T-helper 2 cell treated with Interferon-gamma antibody and Interleukin-4, amounts not matched to agents 5 μg/mL and 100 μg/mL, for 36 hours (primary cell): ENCODE data around the gene OIP5.

Source experiments
- DNase-seq: peaks from one replicate; pipeline ENCODE4 v3.0.0; 2021; ENCODE audit warnings: low spot score
- H3K27ac Mint-ChIP-seq: one replicate; pipeline ENCODE4 v1.8.0; 2021; ENCODE audit warnings: mild to moderate bottlenecking, mixed read lengths
- H3K27me3 Mint-ChIP-seq: one replicate; pipeline ENCODE4 v1.8.0; 2021; ENCODE audit warnings: low read depth, mixed read lengths
- H3K36me3 Mint-ChIP-seq: one replicate; pipeline ENCODE4 v1.8.0; 2021; ENCODE audit warnings: low read depth, mixed read lengths
- H3K4me1 Mint-ChIP-seq: one replicate; pipeline ENCODE4 v1.8.0; 2021; ENCODE audit warnings: low read depth, mixed read lengths
- H3K4me3 Mint-ChIP-seq: one replicate; pipeline ENCODE4 v1.8.0; 2022; ENCODE audit warnings: mild to moderate bottlenecking, moderate library complexity, mixed read lengths
- H3K9me3 Mint-ChIP-seq: one replicate; pipeline ENCODE4 v1.8.0; 2021; ENCODE audit warnings: mixed read lengths

Gene OIP5

GRCh38 chr15:41332194-41333025 is at the start of gene OIP5, which contains the start of gene NUSAP1:
OIP5 (minus strand) TSS chr15:41332591; CDS start chr15:41332561, 30 bp downstream.
NUSAP1 (plus strand) TSS chr15:41332881; CDS start chr15:41332958, 77 bp downstream.
- Mint-ChIP-seq H3K27me3 (no peaks in the 10 kb centered on the region), H3K4me3 (peak within 1 kb of the TSS; percentile 98), H3K9me3 (no peaks in the 10 kb centered on the region), H3K36me3 (peaks cover 50% of the 10 kb centered on the region), H3K27ac (peak within 1 kb of the TSS; percentile 97), H3K4me1 (peaks cover 33% of the 10 kb centered on the region)
- peak; percentile 99 for DNase-seq

GRCh38 chr15:41377978-41378377 is 45.6 kb upstream of the OIP5 start:
- H3K4me3 Mint-ChIP-seq: no peak overlapping the region
- H3K9me3 Mint-ChIP-seq: no peaks in the 10 kb centered on the region
- no peaks in the 10 kb centered on the region for H3K4me1 Mint-ChIP-seq
- H3K27ac Mint-ChIP-seq: no peak overlapping the region
- peaks cover 42% of the 10 kb centered on the region for H3K36me3 Mint-ChIP-seq
- no peaks in the 10 kb centered on the region for H3K27me3 Mint-ChIP-seq
- DNase-seq: no peak

GRCh38 chr15:41367418-41367817 is 35.0 kb upstream of the OIP5 start:
- peaks cover 58% of the 10 kb centered on the region for H3K36me3 Mint-ChIP-seq
- no peak for DNase-seq
- H3K4me3 Mint-ChIP-seq: no peak overlapping the region
- no peaks in the 10 kb centered on the region for H3K27me3 Mint-ChIP-seq
- H3K27ac Mint-ChIP-seq: no peak overlapping the region
- no peaks in the 10 kb centered on the region for H3K4me1 Mint-ChIP-seq
- H3K9me3 Mint-ChIP-seq: no peaks in the 10 kb centered on the region

DNA sequence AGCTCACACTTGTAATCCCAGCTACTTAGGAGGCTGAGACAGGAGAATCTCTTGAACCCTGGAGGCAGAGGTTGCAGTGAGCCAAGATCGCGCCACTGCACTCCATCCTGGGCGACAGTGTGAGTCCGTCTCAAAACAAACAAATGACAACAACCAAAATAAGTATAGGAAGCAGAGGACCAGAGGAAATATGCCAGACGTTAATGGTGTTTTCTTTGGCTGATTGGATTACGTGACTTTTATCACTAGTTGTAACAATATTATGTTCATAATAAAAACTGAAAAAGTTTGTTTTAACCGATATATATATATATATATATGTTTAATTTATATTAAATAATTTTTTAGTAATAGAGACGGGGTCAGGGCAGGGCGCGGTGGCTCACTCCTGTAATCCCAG is 22.0 kb upstream of the OIP5 start:
- H3K4me1 Mint-ChIP-seq: peaks cover 2% of the 10 kb centered on the region
- H3K27me3 Mint-ChIP-seq: no peaks in the 10 kb centered on the region
- DNase-seq: no peak
- H3K36me3 Mint-ChIP-seq: peaks cover 66% of the 10 kb centered on the region
- H3K9me3 Mint-ChIP-seq: no peaks in the 10 kb centered on the region
- no peak overlapping the region for H3K4me3 Mint-ChIP-seq
- H3K27ac Mint-ChIP-seq: no peak overlapping the region

DNA sequence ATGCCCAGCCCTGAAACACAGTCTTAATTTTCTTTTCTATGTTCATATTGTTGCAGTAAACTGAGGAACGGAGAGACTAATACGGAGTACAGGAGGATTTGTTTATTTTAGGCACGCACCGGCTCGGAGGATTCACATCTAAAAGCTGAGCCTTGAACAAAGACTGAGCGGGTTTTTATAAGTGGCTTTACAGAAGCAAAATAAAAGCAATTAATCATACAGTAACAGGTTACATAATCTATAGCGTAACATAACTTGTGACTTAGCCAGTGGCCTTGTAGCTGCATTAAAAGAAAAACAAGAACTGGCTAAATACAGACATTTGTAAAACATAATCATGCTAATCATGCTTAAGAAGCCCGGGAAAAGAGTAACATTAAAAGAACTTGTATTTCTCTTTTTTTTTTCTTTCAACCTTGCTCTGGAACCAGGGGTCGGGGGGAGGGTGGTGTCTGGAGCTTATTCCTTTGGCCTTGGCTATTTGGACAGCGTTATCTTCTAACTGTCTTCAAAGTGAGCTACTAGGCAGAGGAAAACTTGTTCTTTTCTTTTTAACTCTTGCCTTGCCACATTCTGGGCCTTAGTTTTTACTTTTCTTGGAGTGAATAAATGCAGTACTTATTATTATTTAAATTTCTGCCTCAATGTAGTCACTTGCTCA is 17.8 kb upstream of the OIP5 start:
- peak overlapping the region; percentile 23 for H3K27ac Mint-ChIP-seq
- no peak for DNase-seq
- H3K36me3 Mint-ChIP-seq: peaks cover 63% of the 10 kb centered on the region
- H3K4me1 Mint-ChIP-seq: peaks cover 2% of the 10 kb centered on the region
- no peak overlapping the region for H3K4me3 Mint-ChIP-seq
- no peaks in the 10 kb centered on the region for H3K9me3 Mint-ChIP-seq
- H3K27me3 Mint-ChIP-seq: no peaks in the 10 kb centered on the region

- no peak overlapping the region for H3K27ac Mint-ChIP-seq
Measured at GRCh38 chr15:41347236-41347635, 14.8 kb upstream of the OIP5 start.

GRCh38 chr15:41341519-41341918 is 9.1 kb upstream of the OIP5 start:
- no peaks in the 10 kb centered on the region for H3K9me3 Mint-ChIP-seq
- no peak for DNase-seq
- no peaks in the 10 kb centered on the region for H3K27me3 Mint-ChIP-seq
- H3K27ac Mint-ChIP-seq: peak overlapping the region; percentile 7
- H3K36me3 Mint-ChIP-seq: peaks cover 70% of the 10 kb centered on the region
- H3K4me3 Mint-ChIP-seq: no peak overlapping the region
- peaks cover 29% of the 10 kb centered on the region for H3K4me1 Mint-ChIP-seq

More at GRCh38 chr15:41347236-41347635, 14.8 kb upstream of the OIP5 start:
- no peak for DNase-seq
- Mint-ChIP-seq H3K36me3 (peaks cover 65% of the 10 kb centered on the region), H3K9me3 (no peaks in the 10 kb centered on the region), H3K4me3 (no peak overlapping the region), H3K27me3 (no peaks in the 10 kb centered on the region), H3K4me1 (peaks cover 2% of the 10 kb centered on the region)

DNA sequence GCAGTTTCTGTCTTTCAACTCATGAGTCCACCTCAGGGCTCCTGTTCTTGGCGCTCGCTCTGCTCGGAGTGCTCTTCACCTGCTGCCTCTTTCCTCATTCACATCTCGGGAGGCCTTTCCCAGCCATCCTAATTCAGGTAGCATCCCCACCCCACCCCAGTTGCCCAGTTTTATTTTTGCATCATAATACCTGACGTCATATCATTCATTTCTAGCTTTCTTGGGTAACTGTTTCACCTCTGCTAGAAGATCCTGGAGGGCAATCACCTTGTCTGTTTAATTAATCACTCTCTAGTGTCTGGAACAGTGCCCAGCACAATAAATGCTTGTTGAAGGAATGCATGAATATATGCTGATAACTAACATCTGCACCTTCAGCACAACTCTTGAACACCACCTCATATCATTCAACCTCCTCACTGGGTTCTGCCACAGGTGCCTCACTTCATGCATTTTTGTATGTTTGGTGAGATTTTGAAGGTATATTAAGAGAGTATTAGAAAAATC is 7.9 kb upstream of the OIP5 start:
- peaks cover 32% of the 10 kb centered on the region for H3K4me1 Mint-ChIP-seq
- H3K9me3 Mint-ChIP-seq: no peaks in the 10 kb centered on the region
- no peak for DNase-seq
- peak overlapping the region; percentile 51 for H3K27ac Mint-ChIP-seq
- H3K27me3 Mint-ChIP-seq: no peaks in the 10 kb centered on the region
- H3K4me3 Mint-ChIP-seq: no peak overlapping the region
- peaks cover 63% of the 10 kb centered on the region for H3K36me3 Mint-ChIP-seq

GRCh38 chr15:41337631-41338522 is 5.5 kb upstream of the OIP5 start:
- peak overlapping the region; percentile 62 for H3K27ac Mint-ChIP-seq
- peaks cover 39% of the 10 kb centered on the region for H3K4me1 Mint-ChIP-seq
- DNase-seq: no peak
- H3K36me3 Mint-ChIP-seq: peaks cover 66% of the 10 kb centered on the region
- no peaks in the 10 kb centered on the region for H3K27me3 Mint-ChIP-seq
- peak overlapping the region; percentile 59 for H3K4me3 Mint-ChIP-seq
- no peaks in the 10 kb centered on the region for H3K9me3 Mint-ChIP-seq

- no peaks in the 10 kb centered on the region for H3K27me3 Mint-ChIP-seq
- peak overlapping the region; percentile 62 for H3K27ac Mint-ChIP-seq
- peaks cover 37% of the 10 kb centered on the region for H3K4me1 Mint-ChIP-seq
- H3K4me3 Mint-ChIP-seq: peak overlapping the region; percentile 59
- H3K9me3 Mint-ChIP-seq: no peaks in the 10 kb centered on the region
- no peak for DNase-seq
- H3K36me3 Mint-ChIP-seq: peaks cover 64% of the 10 kb centered on the region
Measured at GRCh38 chr15:41337047-41337446, 4.7 kb upstream of the OIP5 start.

DNA sequence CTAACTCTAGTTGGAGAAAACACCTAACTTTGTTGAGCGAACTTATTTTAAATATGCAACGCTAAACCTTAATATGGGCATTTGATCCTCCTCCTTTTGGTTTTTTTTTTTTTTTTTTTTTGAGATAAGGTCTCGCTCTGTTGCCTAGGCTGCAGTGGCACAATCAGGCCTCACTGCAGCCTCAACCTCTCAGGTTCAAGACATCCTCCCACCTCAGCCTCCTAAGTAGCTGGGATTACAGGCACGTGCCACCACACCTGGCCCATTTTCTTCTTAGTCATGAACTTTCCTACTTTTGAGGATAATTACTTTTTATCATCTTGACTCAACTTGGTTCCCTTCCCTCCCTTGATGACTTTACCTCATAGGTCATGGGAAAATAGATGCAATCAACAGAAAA is 4.2 kb upstream of the OIP5 start:
- Mint-ChIP-seq H3K9me3 (no peaks in the 10 kb centered on the region), H3K4me1 (peaks cover 34% of the 10 kb centered on the region), H3K36me3 (peaks cover 63% of the 10 kb centered on the region), H3K27ac (peak overlapping the region; percentile 62), H3K27me3 (no peaks in the 10 kb centered on the region), H3K4me3 (peak overlapping the region; percentile 59)
- peak; percentile 15 for DNase-seq

DNA sequence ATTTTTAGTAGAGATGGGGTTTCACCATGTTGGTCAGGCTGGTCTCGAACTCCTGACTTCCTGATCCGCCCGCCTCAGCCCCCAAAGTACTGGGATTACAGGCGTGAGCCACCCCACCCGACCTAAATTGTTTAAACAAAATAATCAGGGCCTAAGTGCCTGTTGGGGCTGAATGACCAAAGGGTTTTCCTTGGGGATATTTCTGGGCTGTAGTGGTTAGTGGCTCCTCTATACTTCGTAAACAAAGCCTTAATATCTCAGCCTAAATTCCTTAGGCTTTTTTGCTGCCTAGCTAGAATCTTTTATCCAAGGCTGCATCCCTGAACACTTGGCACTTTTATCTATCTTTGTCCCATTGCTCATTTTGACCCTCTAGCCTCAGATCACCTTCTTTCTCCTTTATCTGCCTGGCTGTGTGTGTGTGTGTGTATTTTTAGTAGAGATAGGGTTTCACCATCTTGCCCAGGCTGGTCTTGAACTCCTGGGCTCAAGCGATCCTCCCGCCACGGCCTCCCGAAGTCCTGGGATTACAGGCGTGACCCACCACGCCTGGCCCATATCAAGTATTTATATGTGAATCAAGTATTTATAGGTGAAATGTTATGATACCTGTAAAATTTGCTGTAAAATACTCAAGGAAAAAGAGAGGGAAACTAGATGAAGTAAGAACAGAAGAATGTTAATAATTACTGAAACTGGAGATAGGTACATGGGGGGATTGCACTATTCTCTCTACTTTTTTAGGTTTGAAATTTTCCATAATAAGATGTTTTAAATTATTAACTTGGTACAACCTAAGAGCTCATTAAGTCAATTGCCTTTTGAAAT is 2.1 kb upstream of the OIP5 start:
- peak overlapping the region; percentile 97 for H3K27ac Mint-ChIP-seq
- peaks cover 38% of the 10 kb centered on the region for H3K4me1 Mint-ChIP-seq
- peak overlapping the region; percentile 98 for H3K4me3 Mint-ChIP-seq
- H3K9me3 Mint-ChIP-seq: no peaks in the 10 kb centered on the region
- peaks cover 53% of the 10 kb centered on the region for H3K36me3 Mint-ChIP-seq
- no peaks in the 10 kb centered on the region for H3K27me3 Mint-ChIP-seq
- no peak for DNase-seq
